ENCODE results near the gene DISP3. TPM values are rescaled to one million over a fixed set of nuclear protein-coding genes. Genes with fewer than 3 reads are reported as not detected.
"Not testable (repeated sequence)": the region's sequence is repeated elsewhere in the genome, so short reads cannot be mapped to it uniquely, and the experiment has no call there.

DISP3 gene
- total and polyA plus RNA-seq, 3 experiments from 2014 or later = 0.35 to 0.46 (median 0.42) TPM

- Mint-ChIP-seq H3K36me3 (no peaks in the 10 kb centered on the region), H3K4me1 (no peaks in the 10 kb centered on the region), H3K9me3 (no peaks in the 10 kb centered on the region), H3K27me3 (peaks cover 4 to 50% of the 10 kb centered on the region in 2 donors), H3K27ac (no peak overlapping the region), H3K4me3 (no peak overlapping the region)
- ChIA-PET POLR2A (no interaction called here), CTCF (no interaction called here)
- no peak for DNase-seq
- H3K9me3 ChIP-seq (ENCODE audit: low read length) = no peaks in the 10 kb centered on the region
- peaks cover 8% of the 10 kb centered on the region for H3K27me3 ChIP-seq (ENCODE audit: insufficient read depth, low read length, poor library complexity, severe bottlenecking)
- H3K36me3 ChIP-seq (ENCODE audit: insufficient read depth, low read length) = no peaks in the 10 kb centered on the region
- H3K27ac ChIP-seq (ENCODE audit: low read depth, low read length) = no peak overlapping the region
- H3K4me3 ChIP-seq (ENCODE audit: low read length) = no peak overlapping the region
- no peaks in the 10 kb centered on the region for H3K4me1 ChIP-seq (ENCODE audit: insufficient read depth, low read length)
Measured at GRCh38 chr1:11573116-11573692, 94.2 kb downstream of the DISP3 start.

- H3K27me3 ChIP-seq (ENCODE audit: insufficient read depth, low read length, poor library complexity, severe bottlenecking) = peaks cover 10% of the 10 kb centered on the region
- no peak for DNase-seq
- Mint-ChIP-seq H3K27me3 (peaks cover 10 to 40% of the 10 kb centered on the region in 2 donors), H3K36me3 (no peaks in the 10 kb centered on the region), H3K9me3 (no peaks in the 10 kb centered on the region), H3K4me1 (no peaks in the 10 kb centered on the region), H3K27ac (no peak overlapping the region), H3K4me3 (no peak overlapping the region)
- no peaks in the 10 kb centered on the region for H3K9me3 ChIP-seq (ENCODE audit: low read length)
- no peaks in the 10 kb centered on the region for H3K36me3 ChIP-seq (ENCODE audit: insufficient read depth, low read length)
- no peak overlapping the region for H3K4me3 ChIP-seq (ENCODE audit: low read length)
- H3K27ac ChIP-seq (ENCODE audit: low read depth, low read length) = no peak overlapping the region
- ChIA-PET CTCF (no interaction called here), POLR2A (no interaction called here)
- no peaks in the 10 kb centered on the region for H3K4me1 ChIP-seq (ENCODE audit: insufficient read depth, low read length)
Measured at GRCh38 chr1:11575553-11575952, 96.6 kb downstream of the DISP3 start.

GRCh38 chr1:11576109-11576875, 97.3 kb downstream of the DISP3 start:
- DNase-seq = no peak
- Histone ChIP-seq H3K27ac (ENCODE audit: low read depth, low read length) (no peak overlapping the region), H3K4me1 (ENCODE audit: insufficient read depth, low read length) (no peaks in the 10 kb centered on the region), H3K4me3 (ENCODE audit: low read length) (no peak overlapping the region), H3K36me3 (ENCODE audit: insufficient read depth, low read length) (no peaks in the 10 kb centered on the region), H3K9me3 (ENCODE audit: low read length) (no peaks in the 10 kb centered on the region), H3K27me3 (ENCODE audit: insufficient read depth, low read length, poor library complexity, severe bottlenecking) (peaks cover 4% of the 10 kb centered on the region)
- Mint-ChIP-seq H3K4me3 (no peak overlapping the region), H3K27ac (no peak overlapping the region), H3K36me3 (no peaks in the 10 kb centered on the region), H3K4me1 (no peaks in the 10 kb centered on the region), H3K9me3 (no peaks in the 10 kb centered on the region), H3K27me3 (peaks cover 14 to 48% of the 10 kb centered on the region in 2 donors)
- POLR2A ChIA-PET = no interaction called here
- CTCF ChIA-PET = no interaction called here

GRCh38 chr1:11578004-11578403, 99.0 kb downstream of the DISP3 start:
- H3K27ac ChIP-seq (ENCODE audit: low read depth, low read length) = no peak overlapping the region
- H3K4me3 Mint-ChIP-seq = no peak overlapping the region
- no peak overlapping the region for H3K27ac Mint-ChIP-seq
- no peaks in the 10 kb centered on the region for H3K36me3 ChIP-seq (ENCODE audit: insufficient read depth, low read length)
- no peaks in the 10 kb centered on the region for H3K9me3 ChIP-seq (ENCODE audit: low read length)
- no peaks in the 10 kb centered on the region for H3K36me3 Mint-ChIP-seq
- H3K27me3 ChIP-seq (ENCODE audit: insufficient read depth, low read length, poor library complexity, severe bottlenecking) = peaks cover 4% of the 10 kb centered on the region
- H3K27me3 Mint-ChIP-seq = peaks cover 14 to 53% of the 10 kb centered on the region in 2 donors
- no peaks in the 10 kb centered on the region for H3K9me3 Mint-ChIP-seq
- no peaks in the 10 kb centered on the region for H3K4me1 Mint-ChIP-seq
- H3K4me3 ChIP-seq (ENCODE audit: low read length) = no peak overlapping the region
- POLR2A ChIA-PET = no interaction called here
- CTCF ChIA-PET = no interaction called here
- no peaks in the 10 kb centered on the region for H3K4me1 ChIP-seq (ENCODE audit: insufficient read depth, low read length)
- no peak for DNase-seq

- Histone ChIP-seq H3K9me3 (ENCODE audit: low read length) (no peaks in the 10 kb centered on the region), H3K36me3 (ENCODE audit: insufficient read depth, low read length) (no peaks in the 10 kb centered on the region), H3K27ac (ENCODE audit: low read depth, low read length) (no peak overlapping the region), H3K4me1 (ENCODE audit: insufficient read depth, low read length) (no peaks in the 10 kb centered on the region), H3K27me3 (ENCODE audit: insufficient read depth, low read length, poor library complexity, severe bottlenecking) (peaks cover 4% of the 10 kb centered on the region), H3K4me3 (ENCODE audit: low read length) (no peak overlapping the region)
- Mint-ChIP-seq H3K4me3 (no peak overlapping the region), H3K4me1 (no peaks in the 10 kb centered on the region), H3K27ac (no peak overlapping the region), H3K36me3 (no peaks in the 10 kb centered on the region), H3K27me3 (peaks cover 14 to 55% of the 10 kb centered on the region in 2 donors), H3K9me3 (no peaks in the 10 kb centered on the region)
- POLR2A ChIA-PET = no interaction called here
- CTCF ChIA-PET = no interaction called here
- no peak for DNase-seq
Measured at GRCh38 chr1:11579506-11579905, 100.6 kb downstream of the DISP3 start.

GRCh38 chr1:11580049-11580448, 101.1 kb downstream of the DISP3 start:
- H3K9me3 Mint-ChIP-seq; H3K9me3 ChIP-seq (ENCODE audit: low read length); H3K36me3 ChIP-seq (ENCODE audit: insufficient read depth, low read length); H3K27ac ChIP-seq (ENCODE audit: low read depth, low read length); H3K27me3 ChIP-seq (ENCODE audit: insufficient read depth, low read length, poor library complexity, severe bottlenecking); H3K4me3 Mint-ChIP-seq; H3K4me1 ChIP-seq (ENCODE audit: insufficient read depth, low read length); DNase-seq; H3K27ac Mint-ChIP-seq; CTCF ChIA-PET; H3K4me1 Mint-ChIP-seq; H3K4me3 ChIP-seq (ENCODE audit: low read length); POLR2A ChIA-PET; H3K36me3 Mint-ChIP-seq: not testable (repeated sequence)
- H3K27me3 Mint-ChIP-seq = peaks cover 17 to 59% of the 10 kb centered on the region in 2 donors

GRCh38 chr1:11581445-11581991, 102.6 kb downstream of the DISP3 start:
- POLR2A ChIA-PET = interaction anchor here (0.5 kb wide), 1 partner anchor 341 kb away, joined by 4 read pairs; no protein-coding TSS in a partner anchor
- no peaks in the 10 kb centered on the region for H3K4me1 ChIP-seq (ENCODE audit: insufficient read depth, low read length)
- no peaks in the 10 kb centered on the region for H3K9me3 ChIP-seq (ENCODE audit: low read length)
- Mint-ChIP-seq H3K27ac (peak overlapping the region in 1 of 8 donors; percentile 17), H3K9me3 (no peaks in the 10 kb centered on the region), H3K27me3 (peaks cover 19 to 58% of the 10 kb centered on the region in 2 donors), H3K4me1 (no peaks in the 10 kb centered on the region), H3K4me3 (no peak overlapping the region), H3K36me3 (no peaks in the 10 kb centered on the region)
- CTCF ChIA-PET = no interaction called here
- DNase-seq = no peak
- peaks cover 4% of the 10 kb centered on the region for H3K27me3 ChIP-seq (ENCODE audit: insufficient read depth, low read length, poor library complexity, severe bottlenecking)
- no peak overlapping the region for H3K27ac ChIP-seq (ENCODE audit: low read depth, low read length)
- no peak overlapping the region for H3K4me3 ChIP-seq (ENCODE audit: low read length)
- no peaks in the 10 kb centered on the region for H3K36me3 ChIP-seq (ENCODE audit: insufficient read depth, low read length)

- Mint-ChIP-seq H3K4me3 (no peak overlapping the region), H3K27me3 (peaks cover 22 to 57% of the 10 kb centered on the region in 2 donors), H3K36me3 (peaks cover 0 to 4% (median 0%) of the 10 kb centered on the region in 3 donors), H3K4me1 (no peaks in the 10 kb centered on the region), H3K27ac (no peak overlapping the region), H3K9me3 (no peaks in the 10 kb centered on the region)
- ChIA-PET CTCF (no interaction called here), POLR2A (no interaction called here)
- no peaks in the 10 kb centered on the region for H3K36me3 ChIP-seq (ENCODE audit: insufficient read depth, low read length)
- H3K4me3 ChIP-seq (ENCODE audit: low read length) = no peak overlapping the region
- H3K4me1 ChIP-seq (ENCODE audit: insufficient read depth, low read length) = no peaks in the 10 kb centered on the region
- DNase-seq = no peak
- H3K27ac ChIP-seq (ENCODE audit: low read depth, low read length) = no peak overlapping the region
- no peaks in the 10 kb centered on the region for H3K27me3 ChIP-seq (ENCODE audit: insufficient read depth, low read length, poor library complexity, severe bottlenecking)
- H3K9me3 ChIP-seq (ENCODE audit: low read length) = no peaks in the 10 kb centered on the region
Measured at GRCh38 chr1:11585389-11585788, 106.4 kb downstream of the DISP3 start.
